ENCODE data around the gene CACNA1S.

DNA sequence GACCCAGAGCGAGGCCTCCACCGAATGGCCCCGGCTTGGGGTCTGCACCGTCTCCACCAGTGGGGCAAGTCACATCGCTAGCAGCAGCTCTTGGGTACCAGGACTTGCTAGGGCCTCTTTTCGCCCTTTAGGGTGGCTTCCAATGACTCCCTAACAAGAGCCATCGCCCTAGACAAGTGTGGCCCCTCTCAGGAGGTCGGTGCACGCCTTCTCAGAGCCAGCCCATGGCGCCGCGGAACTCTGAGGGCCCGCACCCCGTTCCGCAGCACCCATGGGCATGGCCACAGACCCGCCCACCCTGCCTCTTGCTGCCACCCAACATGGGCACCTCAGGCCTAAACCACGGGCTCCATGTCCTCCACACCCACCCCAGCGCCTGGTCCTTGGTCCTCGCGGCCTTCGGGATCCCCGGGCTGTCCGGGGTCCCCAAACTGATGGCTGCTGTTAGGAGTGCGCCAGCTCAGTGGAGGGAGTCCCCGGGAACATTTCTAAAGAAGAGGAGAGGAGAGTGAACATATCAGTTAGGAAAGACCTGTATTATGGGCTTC, 3.2 kb upstream of the CACNA1S start:
- TF ChIP-seq POLR2A (IDR thresholded peaks at IDR 0.05) (no peak), EP300 (IDR thresholded peaks at IDR 0.05) (no peak), POLR2AphosphoS5 (IDR thresholded peaks at IDR 0.05) (no peak)
- TF ChIP-seq, protein P1, sequence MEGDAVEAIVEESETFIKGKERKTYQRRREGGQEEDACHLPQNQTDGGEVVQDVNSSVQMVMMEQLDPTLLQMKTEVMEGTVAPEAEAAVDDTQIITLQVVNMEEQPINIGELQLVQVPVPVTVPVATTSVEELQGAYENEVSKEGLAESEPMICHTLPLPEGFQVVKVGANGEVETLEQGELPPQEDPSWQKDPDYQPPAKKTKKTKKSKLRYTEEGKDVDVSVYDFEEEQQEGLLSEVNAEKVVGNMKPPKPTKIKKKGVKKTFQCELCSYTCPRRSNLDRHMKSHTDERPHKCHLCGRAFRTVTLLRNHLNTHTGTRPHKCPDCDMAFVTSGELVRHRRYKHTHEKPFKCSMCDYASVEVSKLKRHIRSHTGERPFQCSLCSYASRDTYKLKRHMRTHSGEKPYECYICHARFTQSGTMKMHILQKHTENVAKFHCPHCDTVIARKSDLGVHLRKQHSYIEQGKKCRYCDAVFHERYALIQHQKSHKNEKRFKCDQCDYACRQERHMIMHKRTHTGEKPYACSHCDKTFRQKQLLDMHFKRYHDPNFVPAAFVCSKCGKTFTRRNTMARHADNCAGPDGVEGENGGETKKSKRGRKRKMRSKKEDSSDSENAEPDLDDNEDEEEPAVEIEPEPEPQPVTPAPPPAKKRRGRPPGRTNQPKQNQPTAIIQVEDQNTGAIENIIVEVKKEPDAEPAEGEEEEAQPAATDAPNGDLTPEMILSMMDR (IDR thresholded peaks at IDR 0.05): no peak

All from gastroesophageal sphincter (tissue), 3 donors.